Activated CD4-positive, alpha-beta T cell treated with anti-CD3 and anti-CD28 coated beads, Interleukin-10, Interleukin-2, amounts not matched to agents 100 ng/mL and 50 ng/mL, durations not matched to agents 16 hours and 8 hours (primary cell): ENCODE data around the gene HDAC1.
"Not testable (repeated sequence)": the region's sequence is repeated elsewhere in the genome, so short reads cannot be mapped to it uniquely, and the experiment has no call there.

Source experiments
- DNase-seq: peaks from one replicate; pipeline ENCODE4 v3.0.0-alpha.2; 2020

Gene HDAC1

DNA sequence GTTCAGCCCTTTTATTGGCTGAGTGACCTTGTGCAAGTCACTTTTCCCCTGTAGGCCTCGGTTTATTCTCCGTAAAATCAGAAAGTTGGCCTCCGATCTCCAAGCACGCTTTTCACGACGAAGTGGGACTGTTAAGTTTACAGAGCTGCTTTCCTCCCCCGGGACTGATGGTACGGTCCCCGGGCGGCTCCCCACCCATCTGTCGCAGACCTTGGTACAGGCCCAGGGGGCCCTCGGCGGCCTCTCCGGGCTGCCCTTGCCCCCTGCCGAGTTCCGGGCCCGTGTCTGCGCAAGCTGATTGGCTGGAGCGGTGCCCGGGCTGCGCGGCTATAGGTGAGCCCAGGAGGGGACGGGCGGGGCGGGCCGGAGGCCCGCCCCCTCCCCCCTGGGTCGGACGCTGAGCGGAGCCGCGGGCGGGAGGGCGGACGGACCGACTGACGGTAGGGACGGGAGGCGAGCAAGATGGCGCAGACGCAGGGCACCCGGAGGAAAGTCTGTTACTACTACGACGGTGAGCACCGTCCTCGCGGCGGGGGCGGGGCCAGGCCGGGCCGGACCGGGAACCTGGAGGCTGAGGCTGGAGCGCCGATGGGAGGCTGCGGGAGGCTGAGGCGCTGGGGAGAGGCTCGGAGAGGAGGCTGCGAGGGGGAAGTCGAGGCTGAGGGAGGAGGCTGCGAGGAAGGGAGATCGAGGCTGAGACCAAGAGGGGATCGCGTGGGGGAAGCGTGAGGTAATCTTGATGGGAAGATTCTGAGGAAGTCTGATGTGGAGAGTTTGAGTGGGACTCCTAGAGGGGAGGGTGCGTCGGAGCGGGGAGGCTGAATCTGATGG, at the start of gene HDAC1:
TSS of gene HDAC1 (plus strand) at position 376 of the 831 bp plus-strand sequence. CDS start at position 463, 87 bp downstream.
- DNase-seq, result peak; percentile 99

- no peak for DNase-seq
Measured at GRCh38 chr1:32242341-32242851, 49.5 kb upstream of the HDAC1 start.

DNA sequence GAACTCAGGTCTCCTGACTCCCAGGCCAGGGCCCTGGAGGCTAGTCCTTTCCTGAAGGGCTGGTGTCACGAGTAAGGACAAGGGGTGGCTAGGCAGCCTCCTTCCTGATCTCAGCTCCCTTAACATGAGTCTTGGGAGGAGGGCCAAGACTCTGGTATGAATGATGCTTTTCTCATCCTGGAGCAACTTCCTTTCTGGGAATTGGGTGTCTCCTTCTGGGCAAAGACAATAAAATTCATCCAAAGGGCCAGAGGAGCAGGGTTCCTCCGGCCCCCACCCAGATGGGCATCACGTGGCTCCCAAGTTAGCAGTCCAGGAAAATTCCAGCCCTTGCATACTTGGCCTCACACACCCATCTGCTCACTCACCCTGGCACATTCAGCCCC, 45.0 kb upstream of the HDAC1 start, which contains the start of gene FAM167B:
TSS of gene FAM167B (plus strand) at position 335 of the 386 bp plus-strand sequence. CDS start 200 bp downstream, outside the sequence.
- no peak for DNase-seq

DNA sequence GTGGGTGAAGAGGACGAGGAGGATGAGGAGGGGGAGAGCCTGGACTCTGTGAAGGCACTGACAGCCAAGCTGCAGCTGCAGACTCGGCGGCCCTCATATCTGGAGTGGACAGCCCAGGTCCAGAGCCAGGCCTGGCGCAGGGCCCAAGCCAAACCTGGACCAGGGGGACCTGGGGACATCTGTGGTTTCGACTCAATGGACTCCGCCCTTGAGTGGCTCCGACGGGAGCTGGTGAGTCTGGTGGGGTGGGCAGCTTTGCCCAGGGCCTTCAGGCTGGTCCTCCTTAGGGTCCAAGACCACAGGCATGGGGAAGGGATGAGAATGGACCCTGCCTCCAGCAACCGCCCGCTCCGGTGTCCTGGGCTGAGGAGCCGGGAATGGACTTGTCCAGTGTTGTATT, 44.4 kb upstream of the HDAC1 start:
- no peak for DNase-seq

DNA sequence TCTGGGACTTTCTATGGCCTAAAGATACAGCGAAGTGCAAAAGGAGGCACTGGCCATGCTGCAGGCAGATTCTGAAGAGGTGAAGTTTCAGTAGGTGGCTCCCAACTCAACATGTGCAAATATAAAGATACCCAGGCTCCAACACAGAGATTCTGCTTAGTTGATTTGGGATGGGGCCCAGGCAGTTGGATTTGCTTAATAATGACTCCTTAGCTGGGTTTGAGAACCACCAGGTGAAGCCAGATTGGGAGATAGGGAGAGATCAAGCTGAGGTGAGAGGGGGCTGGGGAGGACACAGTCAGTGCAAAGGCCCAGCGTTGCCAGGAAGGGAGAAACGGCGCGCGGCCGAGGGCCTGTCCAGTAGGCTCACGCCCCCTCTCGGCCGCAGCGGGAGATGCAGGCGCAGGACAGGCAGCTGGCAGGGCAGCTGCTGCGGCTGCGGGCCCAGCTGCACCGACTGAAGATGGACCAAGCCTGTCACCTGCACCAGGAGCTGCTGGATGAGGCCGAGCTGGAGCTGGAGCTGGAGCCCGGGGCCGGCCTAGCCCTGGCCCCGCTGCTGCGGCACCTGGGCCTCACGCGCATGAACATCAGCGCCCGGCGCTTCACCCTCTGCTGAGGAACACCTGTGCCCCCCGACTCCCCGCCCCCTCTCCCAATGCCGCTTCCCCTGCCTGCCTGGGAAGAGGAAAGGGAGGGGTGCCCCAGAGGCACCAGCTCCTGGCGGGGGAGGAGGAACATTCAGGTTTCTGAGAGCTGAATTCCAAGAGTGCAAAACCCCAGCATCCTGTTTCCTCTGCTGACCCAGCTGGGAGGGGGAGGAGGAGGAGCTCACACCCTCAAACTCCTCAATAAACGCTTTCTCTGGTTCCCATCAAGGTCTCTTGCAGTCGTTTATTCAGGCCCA, 43.6 kb upstream of the HDAC1 start:
- peak; percentile 93 for DNase-seq

- DNase-seq, result peak; percentile 93
Measured at GRCh38 chr1:32249831-32250525, 41.9 kb upstream of the HDAC1 start.

GRCh38 chr1:32250893-32251716, 40.8 kb upstream of the HDAC1 start, which contains the start of gene LCK:
LCK (plus strand) TSS chr1:32251265; CDS start chr1:32274330, 23,065 bp downstream.
- DNase-seq, result peak; percentile 84

DNA sequence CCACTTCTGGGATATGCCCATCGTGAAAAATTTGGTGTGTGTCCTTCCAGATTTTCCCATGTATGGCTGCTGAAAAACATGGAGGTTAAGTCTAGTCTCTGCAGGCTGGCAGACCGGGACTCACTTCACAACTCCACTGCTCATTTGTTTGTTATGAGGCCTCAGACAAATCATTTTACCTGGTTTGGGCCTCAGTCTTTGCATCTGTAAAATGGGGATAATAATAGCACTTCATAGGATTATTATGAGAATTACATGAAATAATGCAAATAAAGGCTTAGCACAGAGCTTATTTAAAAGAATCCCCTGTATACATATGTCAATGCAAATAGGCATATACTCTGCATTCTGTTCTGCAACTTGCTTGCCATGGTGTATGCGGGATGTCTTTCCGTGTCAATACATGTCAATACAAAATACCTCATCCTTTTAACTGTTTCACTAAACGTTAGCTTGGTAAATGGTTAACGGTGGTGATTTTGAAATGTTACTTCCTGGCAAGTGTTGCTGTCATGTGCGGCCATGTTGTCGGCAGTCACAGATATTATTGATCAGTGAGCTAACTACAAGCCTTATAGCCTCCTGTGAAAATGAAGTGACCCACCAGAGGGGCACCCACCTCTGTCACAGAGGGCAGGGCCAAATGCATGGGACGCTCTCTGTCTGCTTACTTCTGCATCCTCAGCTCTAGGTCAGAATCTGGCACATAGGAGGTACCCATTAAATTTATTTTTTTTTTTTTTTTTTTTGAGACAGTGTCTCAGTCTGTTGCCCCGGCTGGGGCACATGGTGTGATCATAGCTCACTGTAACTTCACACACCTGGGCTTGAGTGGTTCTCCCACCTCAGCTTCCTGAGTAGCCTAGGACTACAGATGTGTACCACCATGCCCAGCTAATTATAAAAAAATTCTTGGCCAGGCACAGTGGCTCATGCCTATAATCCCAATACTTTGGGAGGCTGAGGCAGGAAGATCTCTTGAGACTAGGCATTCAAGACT, 36.5 kb upstream of the HDAC1 start:
- DNase-seq, result peak; percentile 74

DNA sequence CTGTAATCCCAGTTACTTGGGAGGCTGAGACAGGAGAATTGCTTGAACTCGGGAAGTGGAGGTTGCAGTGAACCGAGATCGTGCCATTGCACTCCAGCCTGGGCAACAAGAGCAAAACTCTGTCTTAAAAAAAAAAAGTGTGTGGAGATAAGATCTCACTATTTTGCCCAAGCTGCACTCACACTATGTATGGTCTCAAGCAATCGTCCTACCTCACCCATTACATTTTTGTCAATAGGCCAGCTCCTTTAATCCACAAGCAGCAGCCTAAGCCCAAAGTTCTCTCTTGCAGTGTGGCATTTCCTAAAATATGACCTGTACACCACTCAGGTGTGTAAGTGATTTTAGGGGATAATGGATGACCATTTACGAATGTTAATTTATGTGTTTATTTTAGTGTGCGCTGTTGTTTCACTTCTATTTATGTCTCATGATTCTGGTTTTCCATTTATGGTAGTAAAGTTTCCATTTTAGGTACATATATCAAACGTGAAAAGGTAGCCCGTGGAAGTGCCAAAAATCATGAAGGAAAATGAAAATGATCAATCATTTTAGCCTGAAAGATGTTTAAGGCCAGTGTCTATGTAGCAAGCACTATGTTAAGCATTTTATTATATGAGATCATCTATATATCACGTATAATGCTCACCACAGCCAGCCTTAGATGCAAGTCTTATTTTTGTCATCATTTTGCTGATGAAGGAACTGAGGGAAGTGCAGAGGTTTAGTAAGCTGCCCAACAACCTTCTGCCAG, 35.2 kb upstream of the HDAC1 start:
- DNase-seq, result peak; percentile 51

DNA sequence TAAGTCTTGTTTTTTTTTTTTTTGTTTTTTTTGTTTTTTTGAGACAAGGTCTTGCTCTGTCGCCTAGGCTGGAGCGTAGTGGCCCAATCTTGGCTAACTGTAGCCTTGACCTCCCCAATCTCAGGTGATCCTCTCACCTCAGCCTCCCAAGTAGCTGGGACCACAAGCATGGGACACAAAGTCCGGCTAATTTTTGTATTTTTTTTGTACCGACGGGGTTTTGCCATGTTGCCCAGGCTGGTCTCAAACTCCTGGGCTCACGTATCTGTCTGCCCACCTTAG, 34.7 kb upstream of the HDAC1 start:
- no peak for DNase-seq

DNA sequence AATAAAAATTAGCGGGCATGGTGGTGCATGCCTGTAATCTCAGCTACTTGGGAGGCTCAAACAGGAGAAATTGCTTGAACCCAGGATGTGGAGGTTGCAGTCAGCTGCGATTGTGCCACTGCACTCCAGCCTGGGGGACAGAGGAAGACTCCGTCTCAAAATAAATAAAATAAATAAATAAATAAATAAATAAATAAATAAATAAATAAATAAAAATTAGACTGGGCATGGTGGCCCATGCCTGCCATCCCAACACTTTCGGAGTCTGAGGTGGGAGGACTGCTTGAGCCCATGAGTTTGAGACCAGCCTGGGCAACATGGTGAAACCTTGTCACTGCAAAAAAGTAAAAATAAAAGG, 28.7 kb upstream of the HDAC1 start:
- DNase-seq, result not testable (repeated sequence)

- peak; percentile 48 for DNase-seq
Measured at GRCh38 chr1:32263744-32264143, 28.1 kb upstream of the HDAC1 start.

GRCh38 chr1:32265846-32266245, 26.0 kb upstream of the HDAC1 start:
- no peak for DNase-seq

- DNase-seq, result peak; percentile 56
Measured at GRCh38 chr1:32266921-32267591, 24.8 kb upstream of the HDAC1 start.

DNA sequence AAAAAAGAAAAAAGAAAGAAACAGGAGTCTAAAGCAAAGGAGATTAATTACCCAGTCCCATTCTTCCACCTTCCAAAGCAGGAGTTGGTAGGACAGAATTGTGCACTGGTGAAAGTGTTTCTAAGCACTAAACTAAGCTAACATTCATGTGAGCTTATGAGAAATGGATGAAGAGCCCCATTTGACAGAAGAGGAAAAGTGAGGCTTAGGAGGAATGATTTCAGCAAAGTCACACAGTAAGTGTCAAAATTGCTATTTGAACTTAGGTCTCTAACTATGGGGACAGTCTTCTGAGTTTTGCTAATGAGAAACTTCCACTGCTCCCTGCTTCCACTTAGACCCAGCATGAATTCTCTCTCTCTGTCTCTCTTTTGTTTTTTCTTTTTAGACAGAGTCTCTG, 22.1 kb upstream of the HDAC1 start:
- no peak for DNase-seq

- no peak for DNase-seq
Measured at GRCh38 chr1:32272557-32273390, 19.1 kb upstream of the HDAC1 start.

DNA sequence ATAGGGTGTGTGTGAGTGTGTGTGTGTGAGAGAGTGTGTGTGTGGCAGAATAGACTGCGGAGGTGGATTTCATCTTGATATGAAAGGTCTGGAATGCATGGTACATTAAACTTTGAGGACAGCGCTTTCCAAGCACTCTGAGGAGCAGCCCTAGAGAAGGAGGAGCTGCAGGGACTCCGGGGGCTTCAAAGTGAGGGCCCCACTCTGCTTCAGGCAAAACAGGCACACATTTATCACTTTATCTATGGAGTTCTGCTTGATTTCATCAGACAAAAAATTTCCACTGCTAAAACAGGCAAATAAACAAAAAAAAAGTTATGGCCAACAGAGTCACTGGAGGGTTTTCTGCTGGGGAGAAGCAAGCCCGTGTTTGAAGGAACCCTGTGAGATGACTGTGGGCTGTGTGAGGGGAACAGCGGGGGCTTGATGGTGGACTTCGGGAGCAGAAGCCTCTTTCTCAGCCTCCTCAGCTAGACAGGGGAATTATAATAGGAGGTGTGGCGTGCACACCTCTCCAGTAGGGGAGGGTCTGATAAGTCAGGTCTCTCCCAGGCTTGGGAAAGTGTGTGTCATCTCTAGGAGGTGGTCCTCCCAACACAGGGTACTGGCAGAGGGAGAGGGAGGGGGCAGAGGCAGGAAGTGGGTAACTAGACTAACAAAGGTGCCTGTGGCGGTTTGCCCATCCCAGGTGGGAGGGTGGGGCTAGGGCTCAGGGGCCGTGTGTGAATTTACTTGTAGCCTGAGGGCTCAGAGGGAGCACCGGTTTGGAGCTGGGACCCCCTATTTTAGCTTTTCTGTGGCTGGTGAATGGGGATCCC, 18.3 kb upstream of the HDAC1 start:
- peak; percentile 84 for DNase-seq
